NCI-H69 (cell line): ENCODE results near the gene RAB9A.
"Not testable (repeated sequence)": the region's sequence is repeated elsewhere in the genome, so short reads cannot be mapped to it uniquely, and the experiment has no call there.

Source experiments
- DNase-seq: peaks from one replicate; lab custom pipeline; 2025; lab: John Stamatoyannopoulos, UW

RAB9A gene

DNA sequence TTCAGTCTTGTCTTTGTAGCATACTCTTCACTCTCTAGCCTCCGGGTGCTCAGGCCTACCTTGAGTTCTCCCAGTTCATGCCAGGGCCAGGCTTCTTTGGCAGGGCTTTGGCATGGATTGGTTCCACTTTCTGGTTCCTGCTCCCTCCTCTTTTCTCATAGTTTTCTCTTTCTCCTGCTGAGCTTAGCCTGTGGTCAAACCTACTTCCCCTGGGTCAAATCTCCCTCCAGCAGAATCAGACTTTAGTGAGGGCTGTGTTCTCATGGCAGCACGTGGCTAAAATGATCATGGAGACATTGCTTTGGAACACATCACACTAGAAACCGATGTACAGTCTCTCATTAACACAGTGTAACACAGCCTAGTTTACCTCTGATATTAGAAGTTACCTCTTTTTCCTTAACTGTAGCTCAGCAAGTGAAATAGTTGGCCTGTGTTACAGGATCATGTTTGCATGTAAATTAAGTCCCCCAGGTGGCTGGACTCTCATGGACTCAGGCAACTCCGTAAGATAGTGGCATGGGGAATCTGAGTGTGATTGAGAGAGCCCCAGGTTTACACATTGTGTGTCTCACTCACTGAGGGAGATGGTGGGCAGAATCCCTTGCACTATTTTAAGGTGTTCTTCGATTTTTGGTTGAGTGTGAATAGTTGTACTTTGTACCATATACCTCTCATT, 13.3 kb downstream of the RAB9A start:
- no peak for DNase-seq

DNA sequence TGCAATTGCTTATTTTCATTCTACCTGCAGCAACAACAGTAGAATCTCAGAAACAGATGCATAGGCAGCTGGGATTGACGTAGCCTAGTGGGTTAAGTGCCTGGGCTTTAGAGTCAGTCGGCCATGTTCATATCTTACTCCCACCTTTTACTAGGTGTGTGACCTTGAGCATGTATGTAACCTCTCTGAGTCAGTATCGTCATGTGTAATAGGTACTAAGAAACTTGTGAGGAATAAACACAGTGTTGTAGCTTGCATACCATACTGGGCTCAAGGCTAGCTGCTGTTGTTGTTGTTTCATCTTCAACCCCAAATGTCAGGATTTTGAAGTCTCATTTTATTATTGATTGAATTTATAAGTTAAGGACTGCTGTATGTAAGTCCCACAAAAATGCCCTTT, 14.2 kb downstream of the RAB9A start:
- no peak for DNase-seq

DNA sequence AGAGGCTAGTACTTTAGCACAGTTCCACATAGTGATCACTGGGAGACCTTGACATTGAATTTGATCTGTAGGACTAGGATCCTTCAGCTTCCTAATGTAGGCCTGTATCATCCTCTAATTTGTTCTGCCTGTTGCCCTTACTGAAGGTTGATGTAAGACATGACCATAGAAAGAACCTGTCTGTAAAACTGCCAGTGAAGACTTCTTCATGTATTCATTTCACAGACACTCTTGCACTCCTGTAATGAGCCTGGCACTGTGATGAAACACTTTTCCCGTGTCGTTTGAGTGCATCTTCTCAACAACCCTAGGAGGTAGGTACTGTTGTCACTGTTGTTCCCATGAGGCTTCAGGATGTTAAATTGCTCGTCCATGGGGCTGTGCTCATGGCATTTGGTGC, 14.7 kb downstream of the RAB9A start:
- DNase-seq, result no peak

DNA sequence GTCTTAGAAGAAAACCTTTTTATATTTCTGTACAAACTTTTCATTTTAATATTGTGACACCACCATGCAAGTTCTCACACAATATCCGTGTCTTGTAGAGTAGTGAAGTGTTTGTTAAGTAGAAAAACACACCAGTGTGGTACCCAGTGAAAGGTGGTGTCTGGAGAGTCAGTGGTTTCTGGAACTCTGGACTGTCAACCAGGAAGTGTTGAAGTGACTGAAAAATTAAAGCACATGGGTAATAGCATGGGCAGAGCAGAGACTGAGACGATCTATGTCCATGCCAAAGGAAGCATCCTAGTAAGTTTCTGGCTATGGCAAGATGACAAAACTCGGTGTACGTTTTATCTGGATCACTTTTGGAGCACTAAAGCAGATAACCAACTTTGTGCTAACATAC, 22.2 kb downstream of the RAB9A start:
- DNase-seq, result no peak

GRCh38 chrX:13716455-13716854, 27.5 kb downstream of the RAB9A start:
- no peak for DNase-seq

GRCh38 chrX:13716905-13717304, 28.0 kb downstream of the RAB9A start:
- no peak for DNase-seq

DNA sequence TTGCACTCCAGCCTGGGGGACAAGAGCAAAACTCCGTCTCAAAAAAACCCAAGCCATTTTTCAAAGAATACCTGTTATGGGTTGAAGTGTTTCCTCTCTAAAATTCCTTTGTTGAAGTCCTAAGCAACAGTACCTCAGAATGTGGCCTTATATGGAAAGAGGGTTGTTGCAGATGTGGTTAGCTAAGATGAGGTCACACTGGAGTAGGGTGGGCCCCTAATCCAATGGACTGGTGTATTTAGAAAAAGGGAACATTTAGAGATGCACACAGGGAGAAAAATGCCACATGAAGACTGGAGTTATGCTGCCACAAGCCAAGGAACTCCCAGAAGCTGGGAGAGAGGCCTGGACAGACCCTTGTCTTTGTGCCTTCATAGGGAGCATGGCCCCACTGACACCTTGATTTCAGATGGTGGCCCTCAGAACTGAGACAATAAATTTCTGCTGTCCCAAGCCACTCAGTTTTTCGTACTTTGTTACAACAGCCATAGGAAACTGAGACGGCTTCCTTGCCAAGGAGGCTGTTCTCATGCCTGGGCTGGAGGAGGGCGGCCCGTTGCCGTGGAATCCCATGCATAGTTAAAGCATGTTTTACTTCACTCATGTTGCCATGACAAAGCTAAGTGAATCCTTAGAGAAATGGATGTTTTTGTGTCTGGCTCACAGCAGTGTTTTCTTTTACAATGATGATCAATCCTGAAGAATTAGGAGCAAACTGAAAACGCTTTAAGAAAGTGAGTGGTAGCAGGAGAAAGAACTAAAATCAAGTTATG, 29.0 kb downstream of the RAB9A start:
- no peak for DNase-seq

DNA sequence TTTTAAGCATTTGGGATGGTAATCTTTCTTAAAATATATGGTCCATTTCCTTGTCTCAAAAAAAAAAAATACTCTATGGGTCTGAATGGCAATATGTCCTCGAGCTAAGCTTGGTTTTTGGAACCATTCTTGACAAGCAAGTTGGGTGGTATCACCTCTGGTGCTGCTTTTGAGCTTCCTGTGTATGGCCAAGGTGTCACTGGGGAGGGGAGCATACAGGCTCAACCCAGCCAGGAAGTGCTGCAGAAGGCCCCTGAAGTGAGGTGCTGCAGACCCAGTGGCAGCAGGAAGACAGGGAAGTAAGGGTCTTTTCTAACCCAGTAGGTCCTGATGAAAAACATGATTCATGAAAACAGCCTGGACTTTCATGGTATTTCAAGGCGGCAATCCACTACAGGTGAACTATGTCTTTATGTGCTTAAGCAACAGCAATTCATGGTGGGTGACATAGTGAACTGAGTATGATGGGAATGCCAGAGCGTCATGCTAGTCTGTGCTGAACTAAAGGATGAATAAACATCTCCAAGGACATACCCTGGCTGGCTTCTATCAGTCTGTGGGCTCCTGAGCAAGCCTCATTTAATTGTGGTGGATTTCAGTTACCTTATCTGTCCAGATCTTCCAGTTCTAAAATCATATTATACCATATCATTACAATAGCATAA, 30.4 kb downstream of the RAB9A start:
- DNase-seq, result no peak

DNA sequence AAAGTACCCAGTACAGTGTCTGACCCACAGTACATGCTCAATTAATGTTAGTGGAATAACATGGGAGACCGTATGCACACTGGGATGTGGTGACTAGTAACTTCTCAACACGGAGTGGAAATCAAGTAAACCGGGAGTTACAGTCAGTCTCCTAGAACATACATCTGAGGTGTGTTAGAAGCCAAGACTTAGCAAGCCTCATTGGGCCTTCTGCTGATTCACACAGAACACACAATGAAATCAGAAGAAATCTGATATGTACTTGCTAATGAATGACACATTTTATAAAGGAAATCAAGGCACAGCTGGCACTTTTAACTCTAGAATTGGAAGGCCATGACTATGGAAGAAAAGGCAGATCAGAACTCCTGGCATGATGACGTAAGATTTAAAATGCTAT, 32.4 kb downstream of the RAB9A start:
- DNase-seq, result peak; percentile 11

DNA sequence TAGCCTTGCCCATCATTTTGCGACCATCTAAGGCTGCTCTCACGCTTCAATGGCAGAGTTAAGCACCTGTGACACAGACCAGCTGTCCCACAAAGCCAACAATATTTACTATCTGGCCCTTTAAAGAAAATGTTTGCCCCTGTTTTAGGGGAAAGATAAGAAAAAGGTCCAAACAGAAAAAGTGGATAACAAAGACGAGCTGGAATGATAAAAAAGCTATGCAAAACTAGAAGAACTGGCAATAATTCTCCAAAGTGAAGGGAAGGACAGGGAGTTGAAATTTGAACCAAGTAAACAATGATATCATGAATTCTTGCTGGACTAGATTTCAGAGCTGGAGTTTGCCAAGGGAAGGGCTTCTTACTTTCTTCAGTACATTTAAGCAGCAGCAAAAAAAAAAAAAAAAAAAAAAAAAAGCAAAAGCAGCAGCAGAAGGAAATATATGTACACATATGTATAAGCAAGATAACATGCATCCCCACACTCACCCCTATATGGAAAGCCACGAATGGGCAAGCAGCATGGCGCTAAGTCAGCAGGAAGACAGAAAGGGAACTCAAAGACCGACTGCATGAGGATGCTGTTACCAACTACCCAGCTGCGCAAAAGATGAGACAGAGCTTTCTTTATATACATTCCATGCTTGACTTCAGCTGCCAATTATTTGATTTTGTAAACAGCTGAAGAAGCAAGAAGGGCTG, 33.0 kb downstream of the RAB9A start:
- peak; percentile 9 for DNase-seq

DNA sequence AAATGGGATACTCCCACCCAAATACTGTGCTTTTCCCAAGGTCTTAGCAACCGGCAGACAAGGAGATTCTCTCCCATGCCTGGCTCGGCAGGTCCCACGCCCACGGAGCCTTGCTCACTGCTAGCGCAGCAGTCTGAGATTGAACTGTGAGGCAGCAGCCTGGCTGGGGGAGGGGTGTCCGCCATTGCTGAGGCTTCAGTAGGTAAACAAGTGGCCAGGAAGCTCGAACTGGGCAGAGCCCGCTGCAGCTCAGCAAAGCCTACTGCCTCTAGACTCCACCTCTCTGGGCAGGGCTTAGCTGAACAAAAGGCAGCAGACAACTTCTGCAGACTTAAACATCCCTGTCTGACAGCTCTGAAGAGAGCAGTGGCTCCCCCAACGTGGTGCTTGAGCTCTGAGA, 36.0 kb downstream of the RAB9A start:
- not testable (repeated sequence) for DNase-seq

GRCh38 chrX:13726583-13726982, 37.7 kb downstream of the RAB9A start:
- DNase-seq, result not testable (repeated sequence)

GRCh38 chrX:13730523-13730922, 41.6 kb downstream of the RAB9A start:
- DNase-seq, result not testable (repeated sequence)

DNA sequence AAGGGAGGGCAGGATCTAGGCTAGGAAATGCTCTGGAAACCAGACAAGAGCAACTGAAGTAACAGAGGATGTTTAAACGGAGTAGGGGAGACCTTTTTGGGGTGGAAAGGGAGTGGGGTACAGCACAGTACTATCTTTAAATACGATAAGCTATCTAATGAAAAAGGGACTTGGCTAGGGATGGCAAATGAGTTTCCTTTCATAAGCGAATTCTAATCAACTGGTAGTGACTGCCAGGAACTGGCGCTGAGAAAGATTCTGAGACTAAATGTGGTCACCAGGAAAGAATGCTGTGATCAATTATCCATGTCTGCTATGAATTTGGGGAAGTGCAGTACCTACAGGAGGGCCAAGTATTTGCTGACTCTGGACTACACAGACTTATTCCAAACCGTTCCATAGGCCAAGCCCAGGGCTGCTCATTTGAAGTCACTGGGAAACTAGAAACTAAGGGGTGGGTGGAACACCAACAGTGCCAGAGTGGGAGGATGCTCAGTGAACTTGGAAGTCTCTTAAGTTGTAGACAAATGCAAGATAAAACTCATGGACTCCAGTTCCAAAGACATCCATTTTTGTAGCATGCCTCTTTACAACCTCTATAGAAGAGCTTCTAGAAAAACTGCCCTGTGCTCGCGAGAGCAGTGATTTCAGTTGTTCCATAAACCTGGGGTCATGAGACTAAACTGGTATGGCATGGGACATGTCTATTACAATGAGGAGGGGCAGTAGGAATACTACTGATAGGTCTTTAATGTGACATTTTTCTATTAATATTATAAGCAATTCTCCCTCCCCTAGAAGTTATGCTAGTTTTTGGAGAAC, 43.5 kb downstream of the RAB9A start:
- no peak for DNase-seq

DNA sequence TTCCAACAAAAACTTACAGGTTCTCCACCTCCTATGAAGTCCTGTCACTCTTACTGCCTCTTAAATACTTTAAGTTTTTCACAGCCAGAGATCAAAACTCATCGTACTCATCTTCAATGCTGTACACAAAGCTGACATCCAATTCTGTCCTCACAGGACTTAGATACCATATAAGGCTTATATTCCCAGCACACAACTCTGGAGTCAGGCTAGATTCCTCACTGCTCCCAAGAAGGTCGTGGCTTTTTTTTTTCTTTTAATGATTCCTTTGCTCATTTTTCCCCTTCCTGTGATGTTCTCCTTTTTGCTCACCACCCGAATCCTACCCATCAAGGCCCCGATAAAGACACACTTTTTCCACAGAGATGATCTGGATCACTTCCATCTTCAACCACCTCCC, 44.6 kb downstream of the RAB9A start:
- DNase-seq, result no peak

DNA sequence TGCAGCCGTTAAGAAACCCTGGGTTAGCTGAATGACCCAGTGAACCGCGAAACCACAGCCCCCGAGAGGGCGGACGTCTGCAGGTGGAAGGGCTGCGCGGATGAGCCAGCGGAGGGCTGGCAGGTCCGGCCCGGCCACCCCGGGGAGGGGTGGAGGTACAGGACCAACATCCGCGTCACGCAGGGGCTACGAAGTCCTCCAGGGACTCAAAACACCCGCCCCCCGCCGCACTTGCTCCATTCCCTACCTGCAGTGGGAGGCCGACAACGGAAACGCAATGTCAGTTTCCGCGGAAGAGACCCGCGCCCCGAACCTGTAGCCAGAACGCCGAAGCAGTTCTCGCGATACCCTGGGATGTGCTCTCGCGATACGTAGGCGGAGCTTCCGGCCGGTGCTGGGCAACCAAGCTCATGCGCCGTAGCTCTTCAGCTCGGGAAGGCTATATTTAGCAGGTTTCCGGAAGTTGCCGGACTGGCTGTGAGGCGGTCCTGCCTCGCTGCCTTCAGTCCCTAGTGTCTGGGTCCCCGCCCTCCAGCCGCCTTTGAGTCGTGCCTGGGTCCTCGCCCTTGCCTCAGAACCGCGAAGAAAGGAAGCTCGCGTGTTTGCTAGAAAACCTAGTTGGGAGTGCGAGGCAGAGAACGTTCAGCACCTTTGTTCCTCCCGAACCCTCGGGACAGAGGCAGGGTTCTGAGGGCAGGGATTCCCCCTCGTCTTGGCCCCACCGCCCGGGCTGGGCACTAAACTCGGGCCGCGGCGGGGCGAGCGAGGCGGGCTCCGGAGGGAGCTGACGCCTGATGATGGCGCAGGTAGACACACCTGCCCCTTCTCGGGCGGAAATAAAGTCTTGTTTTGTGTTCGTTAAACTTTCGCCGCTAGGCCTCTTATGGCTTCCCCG, 45.6 kb downstream of the RAB9A start, which contains the start of the genes OFD1 and TRAPPC2:
TSS of gene OFD1 (plus strand) at position 471 of the 895 bp plus-strand sequence. CDS start at position 795, 324 bp downstream.
TSS of gene TRAPPC2 (minus strand) at position 343 of the 895 bp plus-strand sequence. CDS start 14,657 bp downstream, outside the sequence.
- DNase-seq, result peak; percentile 97

DNA sequence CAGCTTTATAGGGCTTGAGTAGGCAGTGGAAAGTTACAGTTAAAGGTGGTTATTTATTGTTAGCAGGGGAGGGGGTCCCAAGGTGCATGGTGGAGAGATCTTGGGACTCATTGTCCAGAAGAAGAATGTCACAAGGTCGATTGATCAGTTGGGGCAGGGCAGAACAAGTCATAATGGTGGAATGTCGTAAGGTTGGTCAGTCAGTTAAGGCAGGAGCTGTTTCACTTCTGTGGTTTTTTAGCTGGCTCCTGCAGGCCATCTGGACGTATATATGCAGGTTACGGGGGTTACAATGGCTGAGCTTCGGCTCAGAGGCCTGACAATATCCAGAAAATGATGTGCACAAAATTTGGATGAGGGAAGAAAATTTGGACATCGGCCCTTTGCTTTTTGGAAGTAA, 52.8 kb downstream of the RAB9A start:
- no peak for DNase-seq

- no peak for DNase-seq
Observed at GRCh38 chrX:13742397-13743176, 53.7 kb downstream of the RAB9A start.

GRCh38 chrX:13747836-13748235, 58.9 kb downstream of the RAB9A start:
- DNase-seq, result peak; percentile 50
